Cardiac fibroblast (primary cell): ENCODE results near the gene TM4SF18.

ENCODE experiments used
- DNase-seq, 2 donors: peaks; one replicate each; pipeline versions ENCODE4 v3.0.0 to v3.0.0-alpha.2; 2010; ENCODE audit warnings: low read depth in 2 of 2
- H3K4me3 ChIP-seq, 2 donors: replicated peaks in 1 of 2; 1 replicate in 1 of 2; 2 replicates in 1 of 2; pipeline ENCODE4 v1.5.1; 2011; ENCODE audit warnings: low read depth in 2 of 2, low read length in 2 of 2, mild to moderate bottlenecking in 2 of 2, moderate library complexity in 1 of 2
- TF ChIP-seq, protein P1 (sequence below): IDR thresholded peaks from one replicate; pipeline ENCODE4 v1.5.1; 2011; ENCODE audit warnings: low read depth, mild to moderate bottlenecking, low read length, inconsistent platforms

The TM4SF18 gene

DNA sequence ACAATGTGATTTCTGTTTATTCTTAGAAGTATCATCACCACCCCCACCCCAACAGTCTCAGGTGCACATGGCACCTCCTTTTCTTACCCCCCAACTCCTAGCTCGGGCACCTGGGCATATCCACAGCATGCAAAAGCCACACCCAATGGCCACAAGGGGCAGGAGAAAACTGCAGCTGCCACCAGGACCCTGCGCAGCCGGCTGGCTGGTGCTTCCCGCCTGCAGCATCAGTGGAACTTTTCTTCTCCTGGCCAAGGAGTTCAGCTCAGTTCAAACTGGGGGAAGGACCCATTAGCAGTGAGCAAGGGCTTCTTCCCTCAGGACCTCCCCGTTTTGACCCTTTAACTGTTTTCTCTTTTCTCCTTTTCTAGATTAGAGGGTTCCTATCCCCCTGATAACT lies 44.8 kb downstream of the TM4SF18 start:
- H3K4me3 ChIP-seq, result no peak overlapping the region
- TF ChIP-seq, protein P1, sequence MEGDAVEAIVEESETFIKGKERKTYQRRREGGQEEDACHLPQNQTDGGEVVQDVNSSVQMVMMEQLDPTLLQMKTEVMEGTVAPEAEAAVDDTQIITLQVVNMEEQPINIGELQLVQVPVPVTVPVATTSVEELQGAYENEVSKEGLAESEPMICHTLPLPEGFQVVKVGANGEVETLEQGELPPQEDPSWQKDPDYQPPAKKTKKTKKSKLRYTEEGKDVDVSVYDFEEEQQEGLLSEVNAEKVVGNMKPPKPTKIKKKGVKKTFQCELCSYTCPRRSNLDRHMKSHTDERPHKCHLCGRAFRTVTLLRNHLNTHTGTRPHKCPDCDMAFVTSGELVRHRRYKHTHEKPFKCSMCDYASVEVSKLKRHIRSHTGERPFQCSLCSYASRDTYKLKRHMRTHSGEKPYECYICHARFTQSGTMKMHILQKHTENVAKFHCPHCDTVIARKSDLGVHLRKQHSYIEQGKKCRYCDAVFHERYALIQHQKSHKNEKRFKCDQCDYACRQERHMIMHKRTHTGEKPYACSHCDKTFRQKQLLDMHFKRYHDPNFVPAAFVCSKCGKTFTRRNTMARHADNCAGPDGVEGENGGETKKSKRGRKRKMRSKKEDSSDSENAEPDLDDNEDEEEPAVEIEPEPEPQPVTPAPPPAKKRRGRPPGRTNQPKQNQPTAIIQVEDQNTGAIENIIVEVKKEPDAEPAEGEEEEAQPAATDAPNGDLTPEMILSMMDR, result no peak
- DNase-seq, result no peak

GRCh38 chr3:149284034-149284433 lies 49.4 kb downstream of the TM4SF18 start:
- no peak overlapping the region for H3K4me3 ChIP-seq
- DNase-seq, result no peak
- TF ChIP-seq, protein P1, result no peak

DNA sequence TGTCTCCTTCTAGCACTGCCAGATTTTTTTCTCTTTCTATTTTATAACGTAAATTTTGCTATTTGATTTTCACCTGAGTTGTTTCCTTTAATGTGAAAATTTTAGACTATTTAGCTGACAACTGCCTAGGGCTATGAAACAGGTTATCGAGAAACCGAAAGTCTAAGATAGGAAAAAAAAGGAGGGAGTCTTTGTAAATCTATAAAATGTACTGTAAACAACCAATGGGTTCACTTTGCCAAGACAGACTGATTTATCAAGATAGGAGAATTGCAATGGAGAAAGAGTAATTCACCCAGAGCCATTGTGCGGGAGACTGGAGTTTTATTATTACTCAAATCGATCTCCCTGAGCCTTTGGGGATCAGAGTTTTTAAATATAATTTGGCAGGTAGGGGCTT lies 50.0 kb downstream of the TM4SF18 start:
- DNase-seq, result no peak
- H3K4me3 ChIP-seq, result no peak overlapping the region
- TF ChIP-seq, protein P1, result no peak

DNA sequence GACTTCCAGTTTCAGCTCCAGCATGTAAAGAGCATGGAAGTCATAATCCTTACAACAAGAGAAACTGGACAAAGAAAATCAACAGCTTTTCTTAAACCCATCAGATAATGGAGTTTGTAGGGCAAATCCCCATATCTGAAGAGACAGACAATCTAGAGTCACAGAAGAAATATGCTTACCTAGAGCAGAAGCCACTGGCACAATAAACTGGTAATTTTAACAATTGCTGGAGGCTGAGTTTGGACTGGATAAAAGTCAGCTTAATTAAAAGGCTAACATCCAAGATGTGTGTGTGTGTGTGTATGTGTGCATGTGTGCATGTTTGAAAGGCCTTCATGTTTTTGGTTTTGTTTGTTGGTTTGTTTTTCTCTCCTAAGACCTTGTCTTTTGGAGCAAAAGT lies 50.6 kb downstream of the TM4SF18 start:
- DNase-seq, result no peak
- no peak overlapping the region for H3K4me3 ChIP-seq
- TF ChIP-seq, protein P1, result no peak

- TF ChIP-seq, protein P1, result no peak
- no peak overlapping the region for H3K4me3 ChIP-seq
- no peak for DNase-seq
These were observed 51.1 kb downstream of the TM4SF18 start for GRCh38 chr3:149282322-149282721.

- H3K4me3 ChIP-seq, result no peak overlapping the region
- DNase-seq, result no peak
- TF ChIP-seq, protein P1, result no peak
These were observed 52.6 kb downstream of the TM4SF18 start for GRCh38 chr3:149280671-149281349.

DNA sequence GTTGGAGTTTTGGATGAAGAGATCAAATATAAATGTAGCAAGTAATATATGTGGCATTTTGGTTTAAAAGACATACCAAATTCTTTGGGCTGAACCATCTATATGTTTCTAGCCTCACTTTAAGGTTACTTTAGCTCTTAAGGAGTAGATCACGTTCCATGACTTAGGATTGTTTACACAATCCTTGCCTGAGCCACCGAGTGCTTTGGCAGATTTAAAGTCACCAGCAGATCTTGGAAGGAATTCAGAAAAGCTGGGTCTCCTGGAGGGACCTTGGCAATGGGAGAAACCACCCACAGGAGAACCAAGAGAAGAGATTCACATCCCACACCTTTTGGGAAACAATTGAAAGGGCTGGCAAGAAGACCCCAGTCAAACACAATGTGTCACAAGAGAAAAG lies 54.5 kb downstream of the TM4SF18 start:
- DNase-seq, result no peak
- TF ChIP-seq, protein P1, result no peak
- no peak overlapping the region for H3K4me3 ChIP-seq
